ENCODE data around the gene MAD2L2.

MAD2L2 gene

GRCh38 chr1:11680270-11681070 is 478 bp downstream of the MAD2L2 start:
- no peak for DNase-seq (ENCODE audit: extremely low read depth, low read depth)
- TF ChIP-seq CTCF (IDR thresholded peaks at IDR 0.05; ENCODE audit: low read depth, low read length): no peak

- no peak for DNase-seq (ENCODE audit: extremely low read depth, low read depth)
- TF ChIP-seq CTCF (IDR thresholded peaks at IDR 0.05; ENCODE audit: low read depth, low read length): no peak
Measured at GRCh38 chr1:11678442-11678841, 2.5 kb downstream of the MAD2L2 start.

- no peak for TF ChIP-seq CTCF (IDR thresholded peaks at IDR 0.05; ENCODE audit: low read depth, low read length)
- DNase-seq (ENCODE audit: extremely low read depth, low read depth): no peak
Measured at GRCh38 chr1:11676386-11677103, 4.4 kb downstream of the MAD2L2 start.

GRCh38 chr1:11675325-11675724 is 5.6 kb downstream of the MAD2L2 start:
- DNase-seq (ENCODE audit: extremely low read depth, low read depth): no peak
- no peak for TF ChIP-seq CTCF (IDR thresholded peaks at IDR 0.05; ENCODE audit: low read depth, low read length)

- no peak for DNase-seq (ENCODE audit: extremely low read depth, low read depth)
- TF ChIP-seq CTCF (IDR thresholded peaks at IDR 0.05; ENCODE audit: low read depth, low read length): no peak
Measured at GRCh38 chr1:11674488-11674887, 6.5 kb downstream of the MAD2L2 start.

- DNase-seq (ENCODE audit: extremely low read depth, low read depth): no peak
- TF ChIP-seq CTCF (IDR thresholded peaks at IDR 0.05; ENCODE audit: low read depth, low read length): no peak
Measured at GRCh38 chr1:11673089-11673769, 7.7 kb downstream of the MAD2L2 start.

Measured in AG09319 (cell line).